GM23338 (cell line): ENCODE results near the gene COL4A5. TPM values are rescaled to one million over a fixed set of nuclear protein-coding genes. Genes with fewer than 3 reads are reported as not detected.

Experiments
- ATAC-seq: fragments of 200-7000 bp; cut with Tn5 transposase; 3 replicates; pipeline ENCODE4 v1.9.1; 2020
- DNase-seq: peaks from one replicate; pipeline ENCODE4 v3.0.0-alpha.2; 2015; ENCODE audit warnings: low spot score
- H2AFZ ChIP-seq: fragments of 200-600 bp; sonication (generic); 2 replicates; pipeline ENCODE4 v1.8.0; 2016; ENCODE audit warnings: antibody characterized with exemption, mild to moderate bottlenecking, moderate library complexity
- H3F3A ChIP-seq: fragments of 200-600 bp; sonication (generic); replicated peaks from 2 replicates; pipeline ENCODE4 v1.8.0; 2017; ENCODE audit warnings: antibody characterized with exemption, mixed run types, low read depth
- H3K27ac ChIP-seq: fragments of 200-600 bp; sonication (generic); 2 replicates; pipeline ENCODE4 v1.6.1; 2016; ENCODE audit warnings: low read depth
- H3K27me3 ChIP-seq: fragments of 200-600 bp; sonication (generic); 2 replicates; pipeline ENCODE4 v1.8.0; 2016; ENCODE audit warnings: mild to moderate bottlenecking, mixed run types, moderate library complexity; ENCODE audit not compliant: insufficient read depth
- H3K36me3 ChIP-seq: fragments of 200-600 bp; sonication (generic); 2 replicates; pipeline ENCODE4 v1.8.0; 2016; ENCODE audit warnings: mild to moderate bottlenecking; ENCODE audit not compliant: insufficient read depth
- H3K4me1 ChIP-seq: fragments of 200-600 bp; sonication (generic); 2 replicates; pipeline ENCODE4 v1.8.0; 2016; ENCODE audit warnings: mild to moderate bottlenecking, moderate library complexity; ENCODE audit not compliant: insufficient read depth
- H3K4me2 ChIP-seq: fragments of 200-600 bp; sonication (generic); 2 replicates; pipeline ENCODE4 v1.7.1; 2017; ENCODE audit warnings: mixed run types
- H3K4me3 ChIP-seq: fragments of 200-600 bp; sonication (generic); 2 replicates; pipeline ENCODE4 v1.6.1; 2016; ENCODE audit warnings: mixed run types
- H3K79me2 ChIP-seq: fragments of 200-600 bp; sonication (generic); replicated peaks from 2 replicates; pipeline ENCODE4 v1.8.0; 2017; ENCODE audit warnings: mild to moderate bottlenecking; ENCODE audit not compliant: insufficient read depth
- H3K9me2 ChIP-seq: fragments of 200-600 bp; sonication (generic); 2 replicates; pipeline ENCODE4 v1.8.0; 2017; ENCODE audit not compliant: insufficient read depth
- H4K20me1 ChIP-seq: fragments of 200-600 bp; sonication (generic); replicated peaks from 2 replicates; pipeline ENCODE4 v1.8.0; 2017; ENCODE audit warnings: mild to moderate bottlenecking; ENCODE audit not compliant: insufficient read depth
- H3K27ac Mint-ChIP-seq: 2 replicates; pipeline ENCODE4 v1.8.0; 2020; ENCODE audit warnings: inconsistent platforms, mild to moderate bottlenecking, moderate library complexity, mixed read lengths
- H3K27me3 Mint-ChIP-seq: 3 replicates; pipeline ENCODE4 v1.8.0; 2022; ENCODE audit warnings: low read depth, mild to moderate bottlenecking, moderate library complexity, mixed read lengths, inconsistent platforms; ENCODE audit not compliant: insufficient read depth, poor library complexity
- H3K36me3 Mint-ChIP-seq: 3 replicates; pipeline ENCODE4 v1.8.0; 2021; ENCODE audit warnings: low read depth, mild to moderate bottlenecking, inconsistent platforms, moderate library complexity, mixed read lengths
- H3K4me1 Mint-ChIP-seq: 3 replicates; pipeline ENCODE4 v1.8.0; 2020; ENCODE audit warnings: mild to moderate bottlenecking, inconsistent platforms, mixed read lengths
- H3K4me3 Mint-ChIP-seq: 3 replicates; pipeline ENCODE4 v1.8.0; 2021; ENCODE audit warnings: moderate library complexity, mild to moderate bottlenecking, inconsistent platforms, mixed read lengths
- H3K9me3 Mint-ChIP-seq: 3 replicates; pipeline ENCODE4 v1.8.0; 2020; ENCODE audit warnings: moderate library complexity, mild to moderate bottlenecking, inconsistent platforms, mixed read lengths
- EZH2 ChIP-seq: fragments of 200-600 bp; sonication (generic); IDR thresholded peaks from one replicate; pipeline ENCODE4 v1.8.0; 2017; ENCODE audit warnings: antibody characterized with exemption, mild to moderate bottlenecking, low read depth; ENCODE audit not compliant: unreplicated experiment
- EZH2phosphoT487 ChIP-seq: fragments of 200-600 bp; sonication (generic); IDR thresholded peaks from one replicate; pipeline ENCODE4 v1.8.1; 2018; ENCODE audit warnings: antibody characterized with exemption; ENCODE audit not compliant: unreplicated experiment
- JUNB ChIP-seq: IDR thresholded peaks from one replicate; pipeline ENCODE4 v1.6.1; 2016; ENCODE audit warnings: antibody characterized with exemption; ENCODE audit not compliant: unreplicated experiment
- NANOG ChIP-seq: IDR thresholded peaks from 2 replicates; pipeline ENCODE4 v1.6.1; 2016; ENCODE audit warnings: antibody characterized with exemption, borderline replicate concordance
- POLR2AphosphoS5 ChIP-seq: IDR thresholded peaks from 2 replicates; pipeline ENCODE4 v1.6.1; 2016; ENCODE audit warnings: antibody characterized with exemption, low read depth
- STAT1 ChIP-seq: IDR thresholded peaks from one replicate; pipeline ENCODE4 v1.6.1; 2016; ENCODE audit warnings: antibody characterized with exemption; ENCODE audit not compliant: unreplicated experiment
- ZNF114 ChIP-seq: fragments of 250-450 bp; sonication (Bioruptor Pico); IDR thresholded peaks from 2 replicates; pipeline ENCODE4 v1.5.0; 2020; ENCODE audit warnings: mild to moderate bottlenecking, moderate library complexity
- ZNF331 ChIP-seq: fragments of 250-450 bp; sonication (Bioruptor Pico); IDR thresholded peaks from 2 replicates; pipeline ENCODE4 v1.5.0; 2020; ENCODE audit warnings: low read depth, mild to moderate bottlenecking, moderate library complexity
- polyA plus RNA-seq: library from polyadenylated mRNA; unstranded; fragments of >200 nt; fragmentation: Nextera tagmentation; extraction: Ambion mirVana; gene quantifications from 2 replicates; pipeline ENCODE4 v1.2.1, GENCODE V29; 2016
- total RNA-seq: library from RNA; depleted of rRNA; stranded (reverse); fragments of >200 nt; shearing (Covaris generic); gene quantifications from 2 replicates; pipeline ENCODE4 v1.2.3, GENCODE V29; 2014
- TF ChIP-seq, protein P1 (sequence below): IDR thresholded peaks from one replicate; pipeline ENCODE4 v1.6.1; 2018; ENCODE audit warnings: antibody characterized with exemption; ENCODE audit not compliant: unreplicated experiment
- TF ChIP-seq, protein P2 (sequence below): IDR thresholded peaks from 2 replicates; pipeline ENCODE4 v1.6.1; 2016; ENCODE audit warnings: antibody characterized with exemption
- TF ChIP-seq, protein P3 (sequence below): fragments of 250-450 bp; sonication (Bioruptor Pico); IDR thresholded peaks from 2 replicates; pipeline ENCODE4 v1.5.0; 2020; ENCODE audit warnings: mild to moderate bottlenecking, moderate library complexity

The COL4A5 gene
- total and polyA plus RNA-seq, 2 experiments from 2014 or later, result 15.5 to 48.1 TPM

DNA sequence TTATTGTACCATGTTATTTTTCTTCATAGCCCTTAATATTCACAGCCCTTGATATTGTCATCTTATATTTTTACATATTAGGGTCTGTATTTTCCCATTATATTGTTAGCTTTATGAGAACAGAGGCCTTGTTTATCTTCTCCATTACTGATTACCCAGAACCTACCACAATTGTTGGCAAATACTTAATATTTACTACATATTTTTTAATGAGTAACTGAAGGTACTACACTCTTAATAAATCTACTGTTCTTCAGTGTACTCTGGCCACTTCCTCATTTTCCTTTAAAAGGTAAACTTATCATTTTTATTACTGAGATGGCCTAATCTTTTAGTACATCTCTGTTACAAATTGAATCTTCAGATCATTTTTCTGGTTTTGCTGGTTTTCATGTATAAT is 133.5 kb downstream of the COL4A5 start:
- H4K20me1 ChIP-seq, result no peaks in the 10 kb centered on the region
- H3K27ac ChIP-seq, result no peak overlapping the region
- H3K9me2 ChIP-seq, result no peaks in the 10 kb centered on the region
- no peak overlapping the region for H3K4me2 ChIP-seq
- no peak overlapping the region for H3K4me3 Mint-ChIP-seq
- no peaks in the 10 kb centered on the region for H3K27me3 ChIP-seq
- no peaks in the 10 kb centered on the region for H3F3A ChIP-seq
- no peak overlapping the region for H3K4me3 ChIP-seq
- no peaks in the 10 kb centered on the region for H3K9me3 Mint-ChIP-seq
- no peak for ATAC-seq
- no peak for DNase-seq
- no peak overlapping the region for H2AFZ ChIP-seq
- no peak overlapping the region for H3K27ac Mint-ChIP-seq
- no peaks in the 10 kb centered on the region for H3K36me3 ChIP-seq
- peaks cover 10% of the 10 kb centered on the region for H3K36me3 Mint-ChIP-seq
- TF ChIP-seq ZNF331 (CRISPR knock-in tag) (no peak), EZH2phosphoT487 (no peak), NANOG (no peak), EZH2 (no peak), JUNB (no peak), POLR2AphosphoS5 (no peak), STAT1 (no peak), ZNF114 (no peak)
- TF ChIP-seq, protein P1, sequence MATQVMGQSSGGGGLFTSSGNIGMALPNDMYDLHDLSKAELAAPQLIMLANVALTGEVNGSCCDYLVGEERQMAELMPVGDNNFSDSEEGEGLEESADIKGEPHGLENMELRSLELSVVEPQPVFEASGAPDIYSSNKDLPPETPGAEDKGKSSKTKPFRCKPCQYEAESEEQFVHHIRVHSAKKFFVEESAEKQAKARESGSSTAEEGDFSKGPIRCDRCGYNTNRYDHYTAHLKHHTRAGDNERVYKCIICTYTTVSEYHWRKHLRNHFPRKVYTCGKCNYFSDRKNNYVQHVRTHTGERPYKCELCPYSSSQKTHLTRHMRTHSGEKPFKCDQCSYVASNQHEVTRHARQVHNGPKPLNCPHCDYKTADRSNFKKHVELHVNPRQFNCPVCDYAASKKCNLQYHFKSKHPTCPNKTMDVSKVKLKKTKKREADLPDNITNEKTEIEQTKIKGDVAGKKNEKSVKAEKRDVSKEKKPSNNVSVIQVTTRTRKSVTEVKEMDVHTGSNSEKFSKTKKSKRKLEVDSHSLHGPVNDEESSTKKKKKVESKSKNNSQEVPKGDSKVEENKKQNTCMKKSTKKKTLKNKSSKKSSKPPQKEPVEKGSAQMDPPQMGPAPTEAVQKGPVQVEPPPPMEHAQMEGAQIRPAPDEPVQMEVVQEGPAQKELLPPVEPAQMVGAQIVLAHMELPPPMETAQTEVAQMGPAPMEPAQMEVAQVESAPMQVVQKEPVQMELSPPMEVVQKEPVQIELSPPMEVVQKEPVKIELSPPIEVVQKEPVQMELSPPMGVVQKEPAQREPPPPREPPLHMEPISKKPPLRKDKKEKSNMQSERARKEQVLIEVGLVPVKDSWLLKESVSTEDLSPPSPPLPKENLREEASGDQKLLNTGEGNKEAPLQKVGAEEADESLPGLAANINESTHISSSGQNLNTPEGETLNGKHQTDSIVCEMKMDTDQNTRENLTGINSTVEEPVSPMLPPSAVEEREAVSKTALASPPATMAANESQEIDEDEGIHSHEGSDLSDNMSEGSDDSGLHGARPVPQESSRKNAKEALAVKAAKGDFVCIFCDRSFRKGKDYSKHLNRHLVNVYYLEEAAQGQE, result no peak
- TF ChIP-seq, protein P2, sequence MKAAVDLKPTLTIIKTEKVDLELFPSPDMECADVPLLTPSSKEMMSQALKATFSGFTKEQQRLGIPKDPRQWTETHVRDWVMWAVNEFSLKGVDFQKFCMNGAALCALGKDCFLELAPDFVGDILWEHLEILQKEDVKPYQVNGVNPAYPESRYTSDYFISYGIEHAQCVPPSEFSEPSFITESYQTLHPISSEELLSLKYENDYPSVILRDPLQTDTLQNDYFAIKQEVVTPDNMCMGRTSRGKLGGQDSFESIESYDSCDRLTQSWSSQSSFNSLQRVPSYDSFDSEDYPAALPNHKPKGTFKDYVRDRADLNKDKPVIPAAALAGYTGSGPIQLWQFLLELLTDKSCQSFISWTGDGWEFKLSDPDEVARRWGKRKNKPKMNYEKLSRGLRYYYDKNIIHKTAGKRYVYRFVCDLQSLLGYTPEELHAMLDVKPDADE, result no peak
- TF ChIP-seq, protein P3, sequence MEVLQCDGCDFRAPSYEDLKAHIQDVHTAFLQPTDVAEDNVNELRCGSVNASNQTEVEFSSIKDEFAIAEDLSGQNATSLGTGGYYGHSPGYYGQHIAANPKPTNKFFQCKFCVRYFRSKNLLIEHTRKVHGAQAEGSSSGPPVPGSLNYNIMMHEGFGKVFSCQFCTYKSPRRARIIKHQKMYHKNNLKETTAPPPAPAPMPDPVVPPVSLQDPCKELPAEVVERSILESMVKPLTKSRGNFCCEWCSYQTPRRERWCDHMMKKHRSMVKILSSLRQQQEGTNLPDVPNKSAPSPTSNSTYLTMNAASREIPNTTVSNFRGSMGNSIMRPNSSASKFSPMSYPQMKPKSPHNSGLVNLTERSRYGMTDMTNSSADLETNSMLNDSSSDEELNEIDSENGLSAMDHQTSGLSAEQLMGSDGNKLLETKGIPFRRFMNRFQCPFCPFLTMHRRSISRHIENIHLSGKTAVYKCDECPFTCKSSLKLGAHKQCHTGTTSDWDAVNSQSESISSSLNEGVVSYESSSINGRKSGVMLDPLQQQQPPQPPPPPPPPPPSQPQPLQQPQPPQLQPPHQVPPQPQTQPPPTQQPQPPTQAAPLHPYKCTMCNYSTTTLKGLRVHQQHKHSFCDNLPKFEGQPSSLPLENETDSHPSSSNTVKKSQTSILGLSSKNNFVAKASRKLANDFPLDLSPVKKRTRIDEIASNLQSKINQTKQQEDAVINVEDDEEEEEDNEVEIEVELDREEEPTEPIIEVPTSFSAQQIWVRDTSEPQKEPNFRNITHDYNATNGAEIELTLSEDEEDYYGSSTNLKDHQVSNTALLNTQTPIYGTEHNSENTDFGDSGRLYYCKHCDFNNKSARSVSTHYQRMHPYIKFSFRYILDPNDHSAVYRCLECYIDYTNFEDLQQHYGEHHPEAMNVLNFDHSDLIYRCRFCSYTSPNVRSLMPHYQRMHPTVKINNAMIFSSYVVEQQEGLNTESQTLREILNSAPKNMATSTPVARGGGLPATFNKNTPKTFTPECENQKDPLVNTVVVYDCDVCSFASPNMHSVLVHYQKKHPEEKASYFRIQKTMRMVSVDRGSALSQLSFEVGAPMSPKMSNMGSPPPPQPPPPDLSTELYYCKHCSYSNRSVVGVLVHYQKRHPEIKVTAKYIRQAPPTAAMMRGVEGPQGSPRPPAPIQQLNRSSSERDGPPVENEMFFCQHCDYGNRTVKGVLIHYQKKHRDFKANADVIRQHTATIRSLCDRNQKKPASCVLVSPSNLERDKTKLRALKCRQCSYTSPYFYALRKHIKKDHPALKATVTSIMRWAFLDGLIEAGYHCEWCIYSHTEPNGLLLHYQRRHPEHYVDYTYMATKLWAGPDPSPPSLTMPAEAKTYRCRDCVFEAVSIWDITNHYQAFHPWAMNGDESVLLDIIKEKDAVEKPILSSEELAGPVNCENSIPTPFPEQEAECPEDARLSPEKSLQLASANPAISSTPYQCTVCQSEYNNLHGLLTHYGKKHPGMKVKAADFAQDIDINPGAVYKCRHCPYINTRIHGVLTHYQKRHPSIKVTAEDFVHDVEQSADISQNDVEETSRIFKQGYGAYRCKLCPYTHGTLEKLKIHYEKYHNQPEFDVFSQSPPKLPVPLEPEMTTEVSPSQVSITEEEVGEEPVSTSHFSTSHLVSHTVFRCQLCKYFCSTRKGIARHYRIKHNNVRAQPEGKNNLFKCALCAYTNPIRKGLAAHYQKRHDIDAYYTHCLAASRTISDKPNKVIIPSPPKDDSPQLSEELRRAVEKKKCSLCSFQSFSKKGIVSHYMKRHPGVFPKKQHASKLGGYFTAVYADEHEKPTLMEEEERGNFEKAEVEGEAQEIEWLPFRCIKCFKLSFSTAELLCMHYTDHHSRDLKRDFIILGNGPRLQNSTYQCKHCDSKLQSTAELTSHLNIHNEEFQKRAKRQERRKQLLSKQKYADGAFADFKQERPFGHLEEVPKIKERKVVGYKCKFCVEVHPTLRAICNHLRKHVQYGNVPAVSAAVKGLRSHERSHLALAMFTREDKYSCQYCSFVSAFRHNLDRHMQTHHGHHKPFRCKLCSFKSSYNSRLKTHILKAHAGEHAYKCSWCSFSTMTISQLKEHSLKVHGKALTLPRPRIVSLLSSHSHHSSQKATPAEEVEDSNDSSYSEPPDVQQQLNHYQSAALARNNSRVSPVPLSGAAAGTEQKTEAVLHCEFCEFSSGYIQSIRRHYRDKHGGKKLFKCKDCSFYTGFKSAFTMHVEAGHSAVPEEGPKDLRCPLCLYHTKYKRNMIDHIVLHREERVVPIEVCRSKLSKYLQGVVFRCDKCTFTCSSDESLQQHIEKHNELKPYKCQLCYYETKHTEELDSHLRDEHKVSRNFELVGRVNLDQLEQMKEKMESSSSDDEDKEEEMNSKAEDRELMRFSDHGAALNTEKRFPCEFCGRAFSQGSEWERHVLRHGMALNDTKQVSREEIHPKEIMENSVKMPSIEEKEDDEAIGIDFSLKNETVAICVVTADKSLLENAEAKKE (CRISPR knock-in tag), result no peak
- no peaks in the 10 kb centered on the region for H3K27me3 Mint-ChIP-seq
- no peaks in the 10 kb centered on the region for H3K79me2 ChIP-seq
- peaks cover 17% of the 10 kb centered on the region for H3K4me1 ChIP-seq
- peaks cover 8% of the 10 kb centered on the region; the same call in 2 of the 3 replicates for H3K4me1 Mint-ChIP-seq
